ENCODE results near the gene CLEC4F. TPM values are rescaled to one million over a fixed set of nuclear protein-coding genes. Genes with fewer than 3 reads are reported as not detected.

Gene CLEC4F
- total RNA-seq, 2 donors from 2014 or later, result 0.35 TPM; not detected in 1

DNA sequence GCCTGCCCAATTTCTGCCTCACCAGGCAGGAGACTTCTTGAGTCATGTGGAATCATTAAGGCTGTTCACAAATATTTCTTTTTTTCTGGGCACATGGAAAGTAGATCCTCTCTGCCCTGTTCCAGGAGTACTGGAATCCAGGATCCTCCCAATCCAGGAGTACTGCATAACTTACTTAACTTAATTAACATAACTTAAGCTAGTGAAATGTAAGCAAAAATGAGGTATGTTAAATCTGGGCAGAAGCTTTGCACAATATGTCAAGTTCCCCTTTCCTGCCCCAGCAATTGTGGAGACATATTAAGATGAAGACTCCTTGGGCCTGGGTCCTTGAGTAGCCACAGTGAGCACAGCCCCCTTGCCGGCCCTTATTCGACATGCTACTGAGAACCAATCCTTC, 12.0 kb upstream of the CLEC4F start:
- H3K9me3 Mint-ChIP-seq, result no peaks in the 10 kb centered on the region
- no peak for ATAC-seq (replicated peaks)
- no peaks in the 10 kb centered on the region for H3K36me3 Mint-ChIP-seq (ENCODE audit: low read depth)
- no peak overlapping the region for H3K4me3 Mint-ChIP-seq
- no peak overlapping the region for H3K27ac Mint-ChIP-seq
- H3K4me1 Mint-ChIP-seq, result no peaks in the 10 kb centered on the region
- peaks cover 6% of the 10 kb centered on the region for H3K27me3 Mint-ChIP-seq

DNA sequence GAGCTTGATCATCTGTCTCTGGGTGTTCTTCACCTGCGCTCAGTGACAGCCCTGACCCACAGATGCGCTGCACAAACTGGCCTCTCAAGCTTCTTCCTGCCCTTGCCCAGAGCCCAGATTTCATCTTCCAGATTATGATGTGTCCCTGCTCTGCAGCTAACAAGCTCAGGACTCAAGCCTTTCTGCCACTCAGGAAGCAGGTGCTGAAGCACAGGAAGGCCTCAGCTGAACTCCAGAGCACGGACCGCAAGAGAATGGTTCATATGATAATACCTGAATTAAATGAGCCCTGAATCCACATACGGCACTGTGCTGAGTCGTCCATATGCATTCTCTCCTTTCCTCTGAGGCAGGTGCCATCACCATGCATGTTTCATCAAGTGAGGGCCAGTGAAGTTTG, 11.5 kb upstream of the CLEC4F start:
- Mint-ChIP-seq H3K4me3 (no peak overlapping the region), H3K36me3 (ENCODE audit: low read depth) (no peaks in the 10 kb centered on the region), H3K9me3 (no peaks in the 10 kb centered on the region), H3K4me1 (peaks cover 4% of the 10 kb centered on the region), H3K27me3 (peaks cover 6% of the 10 kb centered on the region), H3K27ac (no peak overlapping the region)
- ATAC-seq (replicated peaks), result no peak

DNA sequence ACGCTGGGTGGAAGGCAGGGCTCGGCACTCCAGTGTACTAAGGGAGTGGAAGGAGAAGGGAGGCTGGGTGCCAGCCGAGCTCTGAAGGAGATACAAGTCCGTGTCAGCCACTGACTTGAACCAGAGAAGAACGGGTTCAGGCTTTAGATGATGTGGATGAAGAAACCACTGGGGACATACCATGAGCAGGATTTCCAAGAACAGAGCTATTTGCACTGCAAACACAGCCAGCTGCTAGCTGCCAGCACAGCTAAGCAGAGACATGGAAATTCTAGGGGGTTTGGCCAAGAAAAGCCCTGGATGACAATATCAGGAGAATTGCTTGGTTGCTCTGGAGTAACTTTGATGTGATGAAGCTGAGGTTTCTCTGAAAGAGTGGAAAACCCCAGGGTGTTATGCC, 10.0 kb upstream of the CLEC4F start:
- peaks cover 8% of the 10 kb centered on the region for H3K4me1 Mint-ChIP-seq
- peaks cover 6% of the 10 kb centered on the region for H3K27me3 Mint-ChIP-seq
- H3K27ac Mint-ChIP-seq, result no peak overlapping the region
- H3K36me3 Mint-ChIP-seq (ENCODE audit: low read depth), result no peaks in the 10 kb centered on the region
- no peak for ATAC-seq (replicated peaks)
- no peak overlapping the region for H3K4me3 Mint-ChIP-seq
- no peaks in the 10 kb centered on the region for H3K9me3 Mint-ChIP-seq

DNA sequence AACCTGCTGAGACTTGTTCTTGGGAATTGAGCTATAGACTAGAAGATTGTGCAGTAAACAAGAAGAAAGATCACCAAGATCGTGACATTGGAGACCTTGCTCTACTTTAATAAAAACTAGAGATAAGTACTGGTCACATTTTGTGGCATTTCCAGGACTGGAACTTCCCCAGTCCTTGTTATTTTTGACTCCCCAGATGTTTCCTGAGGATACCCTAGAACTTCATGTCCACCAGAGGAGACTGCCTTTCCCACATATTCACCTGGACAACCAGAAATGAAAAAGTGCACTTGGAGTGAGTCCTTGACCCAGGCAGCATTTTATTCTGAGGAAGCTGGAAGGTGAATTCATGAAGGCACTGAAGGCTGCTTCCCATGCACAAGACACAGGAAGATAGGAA, 9.5 kb upstream of the CLEC4F start:
- H3K36me3 Mint-ChIP-seq (ENCODE audit: low read depth), result no peaks in the 10 kb centered on the region
- no peaks in the 10 kb centered on the region for H3K9me3 Mint-ChIP-seq
- no peak overlapping the region for H3K27ac Mint-ChIP-seq
- peaks cover 8% of the 10 kb centered on the region for H3K4me1 Mint-ChIP-seq
- ATAC-seq (replicated peaks), result no peak
- no peak overlapping the region for H3K4me3 Mint-ChIP-seq
- peaks cover 6% of the 10 kb centered on the region for H3K27me3 Mint-ChIP-seq

DNA sequence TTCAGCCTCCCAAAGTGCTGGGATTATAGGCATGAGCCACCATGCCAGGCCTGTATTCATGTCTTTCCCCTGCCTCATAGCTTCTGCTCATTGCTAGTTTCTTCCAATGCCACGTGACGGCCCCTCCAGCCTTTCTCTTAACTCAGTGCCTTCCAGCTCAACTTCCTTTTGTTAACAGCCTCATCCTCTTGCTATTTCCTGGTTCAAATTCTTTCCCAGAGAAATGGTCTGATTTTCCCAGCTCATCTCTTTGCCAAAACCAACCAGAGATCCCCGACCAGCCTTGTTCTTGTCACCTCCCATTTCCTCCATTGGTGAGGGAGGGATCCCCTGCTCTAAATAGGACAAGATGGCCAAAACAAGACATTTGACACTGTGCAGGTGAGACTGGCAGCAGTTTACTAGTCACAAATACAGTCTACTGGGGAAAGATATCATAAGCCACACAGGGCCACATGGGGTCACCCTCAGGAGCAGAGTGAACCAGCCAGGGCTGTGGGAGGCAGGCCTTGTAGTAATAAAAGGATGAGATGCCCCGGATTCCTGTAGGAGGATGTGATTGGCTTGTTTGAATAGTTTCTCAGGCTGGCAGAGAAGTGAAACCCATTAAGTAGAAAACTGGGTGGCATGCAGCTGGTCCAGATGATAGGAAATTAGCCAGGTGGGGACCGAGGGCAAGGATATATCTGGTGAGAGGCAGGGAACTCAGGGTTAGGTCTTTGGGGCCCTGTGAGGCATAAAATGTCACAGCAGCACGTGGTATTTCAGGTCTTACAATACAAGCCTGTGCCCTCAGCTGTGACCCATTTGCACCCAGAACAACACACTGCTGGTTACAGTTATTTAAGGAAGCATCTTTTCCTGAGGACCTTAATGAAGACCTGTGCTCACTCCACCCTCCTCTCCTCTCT, 8.8 kb upstream of the CLEC4F start:
- no peak overlapping the region for H3K4me3 Mint-ChIP-seq
- peaks cover 6% of the 10 kb centered on the region for H3K27me3 Mint-ChIP-seq
- no peaks in the 10 kb centered on the region for H3K36me3 Mint-ChIP-seq (ENCODE audit: low read depth)
- no peak for ATAC-seq (replicated peaks)
- H3K9me3 Mint-ChIP-seq, result no peaks in the 10 kb centered on the region
- H3K27ac Mint-ChIP-seq, result peak overlapping the region; percentile 2
- H3K4me1 Mint-ChIP-seq, result peaks cover 8% of the 10 kb centered on the region

DNA sequence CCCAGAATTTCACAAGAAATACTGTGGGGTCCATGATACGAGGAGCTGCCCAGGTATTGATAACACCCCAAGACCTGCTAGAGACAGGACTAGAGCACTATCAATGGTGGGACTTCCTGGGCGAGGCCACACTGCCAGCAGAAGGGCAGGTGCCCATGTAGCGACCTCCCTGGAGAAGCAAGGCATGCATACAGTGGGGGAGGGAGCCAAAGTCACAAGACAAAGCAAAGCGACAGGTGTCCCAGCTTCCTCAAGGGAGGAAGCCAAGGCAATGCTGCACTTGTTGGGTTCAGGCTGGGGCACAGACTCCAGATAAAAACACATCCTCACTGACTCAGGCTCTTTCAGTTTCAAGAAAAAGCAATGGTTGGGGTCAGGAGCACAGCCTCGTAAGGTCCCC, 7.7 kb upstream of the CLEC4F start:
- H3K4me3 Mint-ChIP-seq, result no peak overlapping the region
- H3K9me3 Mint-ChIP-seq, result no peaks in the 10 kb centered on the region
- H3K36me3 Mint-ChIP-seq (ENCODE audit: low read depth), result no peaks in the 10 kb centered on the region
- no peak overlapping the region for H3K27ac Mint-ChIP-seq
- peaks cover 8% of the 10 kb centered on the region for H3K4me1 Mint-ChIP-seq
- ATAC-seq (replicated peaks), result no peak
- H3K27me3 Mint-ChIP-seq, result peaks cover 6% of the 10 kb centered on the region

DNA sequence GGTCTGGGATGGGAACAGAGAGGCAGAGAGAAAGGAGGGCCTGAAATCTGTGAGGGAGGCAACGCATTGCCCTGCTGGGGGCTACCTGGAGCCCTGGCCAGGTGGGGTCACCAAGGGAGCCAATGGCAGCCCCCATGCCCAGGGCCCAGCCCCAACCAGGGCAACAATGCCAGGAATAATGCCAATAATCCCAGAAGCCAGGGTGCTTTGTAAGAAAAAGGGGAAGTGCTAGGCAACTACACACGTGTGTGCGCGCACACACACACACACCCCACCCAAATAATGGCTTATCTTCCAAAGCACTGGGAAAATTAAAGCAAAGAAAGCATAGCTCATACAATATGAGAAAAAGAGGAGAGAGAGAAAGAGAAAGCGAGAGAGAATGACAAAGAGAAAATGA, 7.0 kb upstream of the CLEC4F start:
- Mint-ChIP-seq H3K27ac (peak overlapping the region; percentile 43), H3K4me3 (peak overlapping the region; percentile 23), H3K27me3 (peaks cover 6% of the 10 kb centered on the region), H3K36me3 (ENCODE audit: low read depth) (no peaks in the 10 kb centered on the region), H3K9me3 (no peaks in the 10 kb centered on the region), H3K4me1 (peaks cover 12% of the 10 kb centered on the region)
- no peak for ATAC-seq (replicated peaks)

DNA sequence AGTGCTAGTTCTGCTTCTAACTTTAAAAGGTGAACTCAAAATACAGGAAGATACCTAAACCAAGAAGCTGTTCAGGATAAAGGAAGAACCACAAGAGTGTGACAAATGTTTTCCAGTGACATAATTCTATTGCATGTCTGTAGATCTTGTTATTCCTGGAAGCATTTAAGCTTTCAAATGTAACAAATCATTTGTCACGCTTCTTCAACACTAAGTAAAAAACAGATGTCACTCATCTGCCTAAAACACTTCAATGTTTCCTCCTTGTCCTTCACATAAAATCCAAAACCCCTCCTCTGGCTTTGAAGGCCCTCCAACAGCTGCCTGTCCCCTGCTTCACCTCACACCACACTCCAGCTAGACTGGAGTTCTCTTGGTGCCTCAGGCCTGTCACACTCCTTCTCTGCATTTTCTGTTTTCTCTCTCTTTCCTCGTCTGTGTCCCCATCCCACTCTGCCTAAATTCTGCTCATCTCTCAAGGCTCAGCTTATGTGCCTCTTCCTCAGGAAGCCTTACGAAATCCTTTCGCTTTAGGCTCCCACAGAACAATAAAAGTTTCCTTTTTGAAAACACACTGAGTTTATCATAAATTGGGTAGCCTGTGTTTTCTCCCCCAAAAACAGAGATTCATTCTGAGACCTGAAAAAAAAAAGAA, 6.4 kb upstream of the CLEC4F start:
- Mint-ChIP-seq H3K4me1 (peaks cover 12% of the 10 kb centered on the region), H3K9me3 (no peaks in the 10 kb centered on the region), H3K4me3 (peak overlapping the region; percentile 23), H3K36me3 (ENCODE audit: low read depth) (no peaks in the 10 kb centered on the region), H3K27ac (peak overlapping the region; percentile 43), H3K27me3 (peaks cover 6% of the 10 kb centered on the region)
- peak; percentile 60 for ATAC-seq (replicated peaks)

DNA sequence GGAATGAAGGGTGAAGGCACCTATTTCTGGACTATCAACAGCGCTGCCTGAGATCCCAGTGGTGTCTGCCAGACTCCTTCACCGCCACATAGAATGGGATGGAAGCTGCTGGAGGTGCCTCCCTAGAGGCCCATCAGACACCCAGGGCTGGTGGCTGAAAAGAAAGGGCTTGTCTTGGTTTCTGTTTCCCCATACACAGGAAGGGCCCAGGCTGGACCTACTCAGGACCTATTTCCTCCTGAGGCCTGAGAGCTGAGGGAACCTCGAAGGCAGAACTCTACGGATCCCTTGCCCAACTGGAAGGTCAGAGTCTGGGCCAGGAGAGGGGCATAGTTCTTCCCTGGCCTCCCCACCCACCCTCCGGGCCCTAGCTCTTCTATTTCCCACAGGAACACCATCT, 2.9 kb upstream of the CLEC4F start:
- Mint-ChIP-seq H3K36me3 (ENCODE audit: low read depth) (no peaks in the 10 kb centered on the region), H3K27me3 (peaks cover 19% of the 10 kb centered on the region), H3K27ac (no peak overlapping the region), H3K4me1 (peaks cover 12% of the 10 kb centered on the region), H3K9me3 (no peaks in the 10 kb centered on the region), H3K4me3 (no peak overlapping the region)
- no peak for ATAC-seq (replicated peaks)

DNA sequence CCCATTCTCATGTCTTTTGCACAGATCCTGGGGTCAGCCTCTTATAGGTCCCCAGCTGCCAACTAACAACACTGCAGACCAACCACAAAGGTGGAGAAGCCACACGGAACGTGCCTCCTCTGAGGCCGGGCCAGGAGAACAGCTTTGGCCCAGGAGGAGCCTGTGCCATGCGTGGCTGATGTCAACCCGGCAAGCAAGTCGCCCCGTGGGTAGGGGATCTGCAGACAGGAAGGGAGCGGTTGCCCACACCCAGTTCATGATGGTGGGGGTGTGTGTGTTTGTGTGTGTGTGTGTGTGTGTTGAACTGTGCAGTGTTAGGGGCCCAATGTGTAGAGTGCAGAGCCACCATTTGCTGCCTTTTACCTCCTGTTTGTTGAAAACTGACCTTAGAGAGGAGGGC, 2.4 kb upstream of the CLEC4F start:
- Mint-ChIP-seq H3K9me3 (no peaks in the 10 kb centered on the region), H3K27ac (no peak overlapping the region), H3K27me3 (peaks cover 23% of the 10 kb centered on the region), H3K4me3 (no peak overlapping the region), H3K4me1 (peaks cover 16% of the 10 kb centered on the region), H3K36me3 (ENCODE audit: low read depth) (no peaks in the 10 kb centered on the region)
- no peak for ATAC-seq (replicated peaks)

DNA sequence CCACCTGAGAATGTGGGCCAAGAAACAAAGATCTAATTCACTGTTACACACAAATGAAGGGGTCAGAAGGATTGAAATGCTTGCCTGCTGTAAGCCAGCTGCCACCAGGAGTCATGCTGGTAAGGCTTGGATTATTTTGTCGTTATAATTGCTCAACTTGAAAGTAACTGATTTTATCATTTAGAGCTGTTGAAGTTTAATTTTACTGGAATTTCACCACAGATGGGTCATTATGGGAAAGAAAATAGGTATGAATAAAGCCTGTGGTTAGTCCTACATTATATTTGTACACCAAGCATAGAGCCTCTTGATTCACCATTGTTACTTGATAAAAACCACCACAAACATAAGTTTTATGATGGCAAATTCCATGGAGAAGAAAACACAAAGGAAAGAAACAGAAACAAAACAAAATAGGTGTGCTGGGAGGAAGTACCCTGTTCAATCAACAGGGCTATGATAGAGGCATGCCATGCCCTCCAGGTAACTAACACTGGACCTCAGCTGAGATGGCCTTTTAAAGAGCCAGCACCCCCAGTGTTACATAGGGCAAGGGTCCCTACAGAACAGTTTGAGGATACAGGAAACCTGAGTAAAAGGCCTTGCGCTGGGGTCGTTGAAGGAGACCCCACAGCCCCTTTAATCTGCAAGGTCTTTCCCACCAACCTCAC, 3.0 kb downstream of the CLEC4F start:
- Mint-ChIP-seq H3K27me3 (peaks cover 28% of the 10 kb centered on the region), H3K4me1 (peaks cover 4% of the 10 kb centered on the region), H3K4me3 (no peak overlapping the region), H3K36me3 (ENCODE audit: low read depth) (no peaks in the 10 kb centered on the region), H3K27ac (no peak overlapping the region), H3K9me3 (no peaks in the 10 kb centered on the region)
- peak; percentile 56 for ATAC-seq (replicated peaks)

DNA sequence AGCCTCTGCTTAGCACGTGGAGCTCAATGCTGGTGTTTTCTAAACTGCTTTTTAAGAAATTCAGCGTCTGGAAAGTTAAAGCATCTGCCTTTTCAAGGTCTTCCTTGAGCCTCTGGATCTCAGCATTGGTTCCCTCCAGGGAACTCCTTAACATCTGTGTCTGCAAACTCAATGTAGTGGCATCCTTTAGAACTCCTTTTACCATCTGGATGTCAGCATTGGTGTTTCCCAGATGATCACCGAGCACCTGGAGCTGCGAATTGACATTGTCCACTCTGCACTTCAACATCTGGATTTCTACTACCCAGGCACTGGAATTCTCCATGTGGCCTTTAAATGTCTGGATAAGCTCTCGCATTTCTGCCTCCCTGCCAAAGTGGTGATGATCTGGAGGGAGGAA, 3.7 kb downstream of the CLEC4F start:
- Mint-ChIP-seq H3K4me1 (peaks cover 4% of the 10 kb centered on the region), H3K9me3 (no peaks in the 10 kb centered on the region), H3K27ac (no peak overlapping the region), H3K27me3 (peaks cover 28% of the 10 kb centered on the region), H3K36me3 (ENCODE audit: low read depth) (no peaks in the 10 kb centered on the region), H3K4me3 (no peak overlapping the region)
- ATAC-seq (replicated peaks), result no peak

DNA sequence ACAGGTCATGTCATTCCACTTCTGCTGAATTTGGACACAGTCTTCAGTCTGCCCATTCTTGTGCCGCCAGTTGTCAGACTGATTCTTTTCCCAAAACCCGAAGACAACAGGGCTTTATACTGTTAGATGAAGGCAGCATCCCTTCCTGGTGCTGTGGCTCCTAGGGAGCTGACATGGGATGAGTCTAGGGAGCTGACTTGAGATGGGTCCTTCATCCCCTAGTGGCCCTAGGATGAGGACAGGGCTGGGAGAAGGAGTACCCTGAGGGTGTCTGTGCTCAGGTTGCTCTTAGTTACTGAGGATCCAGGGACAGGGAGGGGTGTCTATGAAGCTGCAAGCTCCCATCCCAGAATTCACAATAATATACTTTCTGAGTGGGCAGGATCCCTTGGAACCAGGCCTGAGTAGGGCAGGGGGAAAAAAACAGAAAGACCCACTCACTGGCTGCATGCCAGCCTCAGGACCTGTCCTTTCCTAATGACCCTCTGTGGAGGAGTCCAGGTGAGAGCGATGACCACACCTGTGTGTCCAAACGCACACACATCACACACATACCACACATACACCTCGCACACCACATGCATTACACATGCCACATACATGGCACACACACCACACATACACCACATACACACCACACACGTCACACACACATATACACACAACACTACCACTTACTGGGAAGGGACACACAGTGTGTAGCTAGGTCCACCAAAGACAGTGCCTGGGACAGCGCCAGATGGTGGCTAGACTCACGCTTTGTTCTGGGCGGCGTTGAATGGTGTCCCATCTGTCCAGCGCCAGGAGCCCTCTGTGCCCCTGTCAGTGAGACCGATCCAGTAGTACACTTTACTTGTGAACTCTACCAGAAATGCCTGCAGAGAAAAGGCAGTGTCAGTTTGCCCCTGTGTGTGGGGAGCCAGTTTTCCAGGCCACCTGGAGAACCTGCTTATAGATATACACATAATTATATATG, 11.1 kb downstream of the CLEC4F start:
- H3K36me3 Mint-ChIP-seq (ENCODE audit: low read depth), result no peaks in the 10 kb centered on the region
- no peaks in the 10 kb centered on the region for H3K4me1 Mint-ChIP-seq
- no peaks in the 10 kb centered on the region for H3K9me3 Mint-ChIP-seq
- H3K27me3 Mint-ChIP-seq, result peaks cover 12% of the 10 kb centered on the region
- no peak overlapping the region for H3K4me3 Mint-ChIP-seq
- ATAC-seq (replicated peaks), result no peak
- no peak overlapping the region for H3K27ac Mint-ChIP-seq

DNA sequence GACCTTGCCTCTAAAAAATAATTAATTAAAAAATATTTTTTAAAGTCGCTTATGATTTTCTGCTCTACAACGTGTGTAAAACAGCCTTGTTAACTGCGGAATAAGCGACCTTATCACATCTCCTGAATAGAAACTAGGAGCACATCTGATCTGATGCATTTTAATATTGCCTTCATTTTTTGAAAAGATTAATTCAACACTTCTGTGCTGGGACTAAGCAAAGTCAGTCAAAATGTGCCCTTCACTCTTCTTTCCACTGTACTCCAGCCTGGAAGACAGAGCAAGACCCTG, 12.6 kb downstream of the CLEC4F start:
- no peak overlapping the region for H3K4me3 Mint-ChIP-seq
- no peaks in the 10 kb centered on the region for H3K36me3 Mint-ChIP-seq (ENCODE audit: low read depth)
- H3K4me1 Mint-ChIP-seq, result no peaks in the 10 kb centered on the region
- H3K9me3 Mint-ChIP-seq, result no peaks in the 10 kb centered on the region
- ATAC-seq (replicated peaks), result no peak
- peaks cover 12% of the 10 kb centered on the region for H3K27me3 Mint-ChIP-seq
- H3K27ac Mint-ChIP-seq, result no peak overlapping the region

All from activated T-helper 17 cell treated with anti-CD3 and anti-CD28 coated beads, Interleukin-2, amount 50 U/mL, for 72 hours (primary cell).